ENCODE results near the gene PTDSS2. TPM values are rescaled to one million over a fixed set of nuclear protein-coding genes. Genes with fewer than 3 reads are reported as not detected.
"Not testable (repeated sequence)": the region's sequence is repeated elsewhere in the genome, so short reads cannot be mapped to it uniquely, and the experiment has no call there.

The PTDSS2 gene
- total and polyA plus RNA-seq, 2 of the 13 experiments (the other 11 are each of a cell fraction or from before 2014, with no cell fraction given): 21.7 to 26.4 TPM

- TF ChIP-seq ZNF703 (CRISPR knock-in tag; IDR thresholded peaks at IDR 0.05; ENCODE audit: borderline replicate concordance) (no peak), RAD51 (IDR thresholded peaks at IDR 0.05; ENCODE audit: borderline replicate concordance) (no peak), KDM6A (CRISPR knock-in tag; IDR thresholded peaks at IDR 0.05; ENCODE audit: low read depth) (no peak), ZNF446 (CRISPR knock-in tag; IDR thresholded peaks at IDR 0.05) (peak; percentile 87; the same call in 1 of the 2 replicates), ZNF777 (CRISPR knock-in tag; IDR thresholded peaks at IDR 0.05) (peak; percentile 78), KDM4B (CRISPR knock-in tag; IDR thresholded peaks at IDR 0.05) (no peak), POLR2AphosphoS5 (IDR thresholded peaks at IDR 0.05; ENCODE audit: low read depth, low read length) (peak; percentile 70), ZSCAN25 (CRISPR knock-in tag; IDR thresholded peaks at IDR 0.05) (peak; percentile 82), YEATS2 (CRISPR knock-in tag; IDR thresholded peaks at IDR 0.05; ENCODE audit: borderline replicate concordance) (peak; percentile 87), ZNF362 (CRISPR knock-in tag; IDR thresholded peaks at IDR 0.05; ENCODE audit: borderline replicate concordance) (no peak; the same call in 1 of the 2 replicates), ZNF891 (CRISPR knock-in tag; IDR thresholded peaks at IDR 0.05) (no peak; the same call in 1 of the 2 replicates), SAP130 (CRISPR knock-in tag; IDR thresholded peaks at IDR 0.05; ENCODE audit: low read depth) (peak; percentile 94), BCL3 (CRISPR knock-in tag; IDR thresholded peaks at IDR 0.05) (peak; percentile 84), ZNF747 (CRISPR knock-in tag; IDR thresholded peaks at IDR 0.05; ENCODE audit: borderline replicate concordance) (0 out of 2 replicates have a peak, but pooled peaks have one; percentile 26), CSRNP2 (CRISPR knock-in tag; conservative IDR thresholded peaks at IDR 0.05; ENCODE audit: low read depth) (no peak), ZNF615 (CRISPR knock-in tag; IDR thresholded peaks at IDR 0.05; ENCODE audit: borderline replicate concordance) (no peak)
Observed at GRCh38 chr11:449889-450808, at the start of gene PTDSS2 (continued).

- peaks cover 5 to 24% of the 10 kb centered on the region in 2 experiments; a peak in 3 of 5 replicates for H3K36me3 ChIP-seq (replicated peaks in 1 of 2; ENCODE audit: control insufficient read depth in 1 of 2, insufficient read depth in 2 of 2, low read length in 2 of 2)
- H2AFZ ChIP-seq (ENCODE audit: low read length); H3K27ac ChIP-seq (ENCODE audit: extremely low read length, insufficient read depth, low read length); H3K27me3 ChIP-seq (ENCODE audit: control insufficient read depth in 1 of 2, insufficient read depth in 2 of 2, low read length in 2 of 2); ATAC-seq; H3K4me3 ChIP-seq (replicated peaks in 1 of 3; ENCODE audit: insufficient read depth in 1 of 3, low read depth in 2 of 3, low read length in 3 of 3); H3K9me3 ChIP-seq (ENCODE audit: low read length); H3K9ac ChIP-seq (ENCODE audit: insufficient read depth, low read depth, low read length); in situ Hi-C loops (cut with HindIII; ENCODE audit: extremely low pct_ligation_motif_present, low pct_unique_long_range_greater_than_20kb); BruUV-seq (replicated peaks); POLR2A ChIA-PET; H3K4me2 ChIP-seq (ENCODE audit: low read depth, low read length); intact Hi-C loops (cut with micrococcal nuclease; ENCODE audit: unreplicated experiment); H3K79me2 ChIP-seq (ENCODE audit: insufficient read depth, low read length); CTCF ChIA-PET (ENCODE audit: low intra/inter-chr PET ratio, low total read pairs); FAIRE-seq; DNase-seq (ENCODE audit: low spot score); H4K20me1 ChIP-seq (ENCODE audit: insufficient read depth, low read length): not testable (repeated sequence)
- WGBS (ENCODE audit: low lambda C conversion rate): no CpG with 5 or more reads among the region's 52 CpGs
- peaks cover 15% of the 10 kb centered on the region for H3K4me1 ChIP-seq (ENCODE audit: insufficient read depth, low read length)
Observed at GRCh38 chr11:401196-401595, 48.9 kb upstream of the PTDSS2 start.
